Adrenal gland (tissue), 5 donors: ENCODE data around the gene DIP2A.

Experiments used
- CTCF ChIP-seq, 6 experiments: fragments of 450-650 bp in 4 of 6; fragments of 200-600 bp in 2 of 6; sonication (generic) in 1 of 6; IDR thresholded peaks; 1 replicate in 5 of 6; 2 replicates in 1 of 6; pipeline versions ENCODE4 v1.5.1 to v1.8.0; 2016 to 2021; ENCODE audit warnings: antibody characterized with exemption in 6 of 6, mild to moderate bottlenecking in 2 of 6, moderate library complexity in 1 of 6
- POLR2A ChIP-seq, 2 donors: fragments of 450-650 bp; IDR thresholded peaks; one replicate each; pipeline ENCODE4 v1.6.1; 2017; ENCODE audit warnings: antibody characterized with exemption in 2 of 2, mild to moderate bottlenecking in 2 of 2, moderate library complexity in 1 of 2
- donor health status: DM: no; HTN: no; CAD: no.

- TF ChIP-seq POLR2A (IDR thresholded peaks at IDR 0.05): no peak
- no peak for TF ChIP-seq CTCF (IDR thresholded peaks at IDR 0.05)
Observed at GRCh38 chr21:46527801-46528200, 69.1 kb downstream of the DIP2A start.
